SU-DHL-6 (cell line): Measurements from ENCODE around the gene DCAF8L2.

Experiments
- CTCF ChIP-seq: fragments of 200-600 bp; sonication (generic); IDR thresholded peaks from one replicate; pipeline ENCODE4 v1.5.1; 2017; ENCODE audit warnings: antibody characterized with exemption, mild to moderate bottlenecking, low read length, moderate library complexity; ENCODE audit not compliant: insufficient read depth, poor library complexity, severe bottlenecking
- EZH2phosphoT487 ChIP-seq: fragments of 200-600 bp; sonication (generic), shearing (Covaris generic); conservative IDR thresholded peaks from 2 replicates; pipeline ENCODE4 v1.6.1; 2018; ENCODE audit warnings: mild to moderate bottlenecking, antibody characterized with exemption, low read length, moderate library complexity, mixed read lengths

DNA sequence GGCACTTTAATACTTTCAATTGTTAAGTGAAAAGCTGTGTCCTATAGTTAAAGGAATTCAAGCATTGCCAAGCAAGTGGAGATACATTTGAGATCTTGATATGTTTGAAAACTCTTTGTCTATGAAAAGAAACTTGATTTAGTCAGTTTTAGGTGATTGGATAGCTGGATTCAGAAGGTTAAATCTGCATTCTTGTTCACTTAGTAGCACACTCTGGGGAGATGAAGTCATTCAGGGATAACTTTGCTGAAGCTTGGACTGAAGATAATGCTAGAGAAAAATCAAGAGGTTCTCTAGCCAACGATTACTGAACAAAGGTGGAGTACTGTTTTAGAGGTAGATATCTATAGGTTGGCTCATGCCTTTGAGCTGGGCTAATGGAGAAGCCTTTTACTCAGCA is 90.6 kb downstream of the DCAF8L2 start:
- no peak for TF ChIP-seq CTCF
- TF ChIP-seq EZH2phosphoT487: no peak
